ENCODE results near the gene CHIT1. TPM values are rescaled to one million over a fixed set of nuclear protein-coding genes. Genes with fewer than 3 reads are reported as not detected.

Gene CHIT1
- total RNA-seq, 2 experiments from 2014 or later: 0.15 to 0.55 TPM

DNA sequence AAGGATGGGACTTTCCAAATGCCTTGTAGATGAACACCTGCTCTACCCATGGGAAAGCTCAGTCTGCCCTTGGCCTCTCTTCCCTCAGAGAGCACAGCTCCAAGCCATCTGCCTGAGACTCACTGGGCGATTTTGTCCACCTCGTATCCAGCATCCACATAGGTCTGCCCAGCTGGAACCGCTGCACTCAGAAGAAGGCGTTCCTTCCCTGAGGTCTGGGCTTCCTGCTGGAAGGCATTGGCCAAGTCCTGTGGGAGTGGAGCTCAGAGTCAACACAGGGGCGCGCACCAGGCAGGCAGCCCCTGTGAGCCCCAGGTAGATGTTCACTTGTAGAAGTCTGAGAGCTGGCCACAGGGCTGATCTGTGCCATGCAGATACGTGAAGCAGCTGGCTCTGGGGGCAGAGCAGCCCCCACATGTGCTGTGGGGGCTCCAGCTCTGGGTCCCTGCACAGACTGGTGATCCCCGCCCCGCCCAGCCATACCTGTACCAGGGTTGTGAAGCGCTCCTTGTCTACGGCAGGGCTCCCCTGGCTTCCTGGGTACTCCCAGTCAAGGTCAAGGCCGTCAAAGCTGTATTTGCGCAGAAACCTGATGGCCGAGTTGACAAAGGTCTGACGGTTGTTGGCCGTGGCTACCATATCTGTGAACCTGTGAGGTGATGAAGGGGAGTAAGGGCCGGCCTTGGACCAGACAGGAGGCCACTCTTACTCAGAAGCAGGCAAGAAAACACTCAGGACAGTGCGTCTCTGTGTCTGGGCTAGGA lies 6.3 kb downstream of the CHIT1 start:
- POLR2A ChIA-PET: no interaction called here

DNA sequence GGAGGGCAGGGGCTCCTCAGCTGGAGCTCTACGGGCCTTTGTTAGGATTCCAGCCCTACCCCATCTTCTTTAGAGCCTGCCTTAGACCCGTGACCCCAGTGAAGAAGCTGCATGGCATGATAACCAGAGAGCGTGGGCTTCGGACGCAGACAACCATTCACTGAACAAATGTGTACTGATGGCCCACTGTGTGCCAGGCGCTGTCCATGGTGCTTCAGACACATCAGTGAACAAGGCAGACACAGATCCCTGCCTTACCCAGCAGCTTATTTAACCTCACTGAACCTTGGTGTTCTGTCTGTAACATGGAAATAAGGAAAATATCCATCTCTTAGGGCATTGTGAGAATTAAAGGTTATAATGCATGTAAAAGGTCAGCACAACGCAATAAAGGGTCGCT lies 9.5 kb downstream of the CHIT1 start:
- DNase-seq: no peak
- POLR2A ChIA-PET: no interaction called here
- Mint-ChIP-seq H3K4me3 (no peak overlapping the region), H3K4me1 (no peaks in the 10 kb centered on the region), H3K9me3 (no peaks in the 10 kb centered on the region), H3K27ac (no peak overlapping the region), H3K36me3 (ENCODE audit: low read depth) (no peaks in the 10 kb centered on the region), H3K27me3 (peaks cover 13% of the 10 kb centered on the region)
- CTCF ChIA-PET: interaction anchor here (1.5 kb wide), 1 partner anchor 47 kb away, joined by 3 read pairs; no protein-coding TSS in a partner anchor

More for the DNA sequence above, 6.3 kb downstream of the CHIT1 start:
- Mint-ChIP-seq H3K36me3 (ENCODE audit: low read depth) (no peaks in the 10 kb centered on the region), H3K4me3 (no peak overlapping the region), H3K4me1 (no peaks in the 10 kb centered on the region), H3K27ac (no peak overlapping the region), H3K27me3 (peaks cover 7% of the 10 kb centered on the region), H3K9me3 (no peaks in the 10 kb centered on the region)
- CTCF ChIA-PET: no interaction called here
- DNase-seq: no peak

DNA sequence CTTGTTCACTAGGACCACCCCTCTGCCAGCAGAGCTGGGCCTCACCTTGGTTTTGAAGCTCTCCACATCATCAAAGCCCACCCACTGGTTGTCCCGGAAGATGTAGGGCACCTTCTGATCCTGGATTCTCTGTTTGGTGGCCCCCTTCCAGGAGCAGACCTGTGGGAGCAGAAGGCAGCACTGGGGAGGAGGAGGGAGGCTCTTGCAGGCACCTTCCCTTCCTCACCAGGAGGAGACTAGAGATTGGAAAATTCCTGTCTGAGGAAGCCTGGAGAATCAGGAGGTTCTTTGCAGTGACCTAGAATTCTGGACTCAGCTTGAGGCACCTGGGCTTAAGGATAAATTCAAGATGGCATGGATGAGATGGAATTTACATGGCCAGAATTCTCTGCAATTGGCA lies 10.3 kb downstream of the CHIT1 start:
- DNase-seq: no peak
- Mint-ChIP-seq H3K27me3 (peaks cover 13% of the 10 kb centered on the region), H3K9me3 (no peaks in the 10 kb centered on the region), H3K27ac (no peak overlapping the region), H3K4me3 (no peak overlapping the region), H3K4me1 (no peaks in the 10 kb centered on the region), H3K36me3 (ENCODE audit: low read depth) (no peaks in the 10 kb centered on the region)
- ChIA-PET CTCF (interaction anchor here (1.5 to 5.9 kb wide), 2 partner anchors 48 to 178 kb away, joined by 3 to 105 read pairs; no protein-coding TSS in a partner anchor), POLR2A (no interaction called here)

DNA sequence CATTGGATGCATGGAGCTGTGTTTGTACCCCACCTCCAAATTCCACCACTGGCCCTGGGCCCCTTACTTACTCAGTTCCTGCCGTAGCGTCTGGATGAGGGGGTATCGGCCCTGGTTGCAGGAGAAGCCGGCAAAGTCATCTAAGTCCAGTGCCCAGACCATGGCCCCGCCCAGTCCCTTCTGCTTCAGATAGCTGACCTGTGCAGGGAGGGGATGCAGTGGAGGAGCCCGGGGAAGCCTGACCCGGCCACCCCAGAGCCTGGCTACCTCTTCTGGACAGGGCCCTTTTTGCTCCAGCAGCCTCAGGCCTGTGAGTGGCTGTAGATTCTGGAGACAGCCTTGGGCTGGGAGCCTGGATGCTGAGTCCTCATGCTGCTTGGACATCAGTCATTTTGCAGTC lies 11.8 kb downstream of the CHIT1 start:
- Mint-ChIP-seq H3K27me3 (peaks cover 16% of the 10 kb centered on the region), H3K9me3 (no peaks in the 10 kb centered on the region), H3K4me3 (no peak overlapping the region), H3K4me1 (no peaks in the 10 kb centered on the region), H3K27ac (no peak overlapping the region), H3K36me3 (ENCODE audit: low read depth) (no peaks in the 10 kb centered on the region)
- POLR2A ChIA-PET: interaction anchor here (1.1 kb wide), 1 partner anchor 22 kb away, joined by 3 read pairs; no protein-coding TSS in a partner anchor
- no peak for DNase-seq
- CTCF ChIA-PET: interaction anchor here (2.8 to 5.9 kb wide), 3 partner anchors 50 to 177 kb away, joined by 9 to 105 read pairs (median 26); no protein-coding TSS in a partner anchor

DNA sequence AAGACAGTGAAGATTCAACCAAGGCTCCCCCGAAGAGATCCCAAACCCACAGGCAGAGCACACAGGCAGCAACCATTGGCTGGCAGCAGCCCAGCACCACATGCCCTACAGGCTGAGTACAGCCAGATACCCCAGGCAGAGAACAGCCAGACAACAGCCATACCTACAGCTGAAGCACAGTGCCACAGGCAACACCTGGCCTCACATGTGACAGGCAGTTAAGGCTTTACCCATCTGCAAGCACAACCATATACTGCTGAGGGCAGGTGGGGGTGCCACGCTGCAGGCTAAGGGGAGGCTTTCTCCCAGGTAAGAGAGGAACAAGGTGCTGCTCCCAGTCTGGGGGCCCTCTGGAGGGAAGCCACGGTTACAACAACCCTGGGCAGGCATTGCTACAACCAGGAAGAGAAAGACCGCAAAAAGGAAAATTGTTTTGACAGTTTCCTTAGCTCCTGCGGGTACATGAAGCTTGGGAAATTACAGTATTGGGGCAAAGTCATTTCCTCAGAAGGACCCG lies 12.3 kb downstream of the CHIT1 start:
- peaks cover 16% of the 10 kb centered on the region for H3K27me3 Mint-ChIP-seq
- POLR2A ChIA-PET: interaction anchor here (1.1 kb wide), 1 partner anchor 22 kb away, joined by 3 read pairs; no protein-coding TSS in a partner anchor

DNA sequence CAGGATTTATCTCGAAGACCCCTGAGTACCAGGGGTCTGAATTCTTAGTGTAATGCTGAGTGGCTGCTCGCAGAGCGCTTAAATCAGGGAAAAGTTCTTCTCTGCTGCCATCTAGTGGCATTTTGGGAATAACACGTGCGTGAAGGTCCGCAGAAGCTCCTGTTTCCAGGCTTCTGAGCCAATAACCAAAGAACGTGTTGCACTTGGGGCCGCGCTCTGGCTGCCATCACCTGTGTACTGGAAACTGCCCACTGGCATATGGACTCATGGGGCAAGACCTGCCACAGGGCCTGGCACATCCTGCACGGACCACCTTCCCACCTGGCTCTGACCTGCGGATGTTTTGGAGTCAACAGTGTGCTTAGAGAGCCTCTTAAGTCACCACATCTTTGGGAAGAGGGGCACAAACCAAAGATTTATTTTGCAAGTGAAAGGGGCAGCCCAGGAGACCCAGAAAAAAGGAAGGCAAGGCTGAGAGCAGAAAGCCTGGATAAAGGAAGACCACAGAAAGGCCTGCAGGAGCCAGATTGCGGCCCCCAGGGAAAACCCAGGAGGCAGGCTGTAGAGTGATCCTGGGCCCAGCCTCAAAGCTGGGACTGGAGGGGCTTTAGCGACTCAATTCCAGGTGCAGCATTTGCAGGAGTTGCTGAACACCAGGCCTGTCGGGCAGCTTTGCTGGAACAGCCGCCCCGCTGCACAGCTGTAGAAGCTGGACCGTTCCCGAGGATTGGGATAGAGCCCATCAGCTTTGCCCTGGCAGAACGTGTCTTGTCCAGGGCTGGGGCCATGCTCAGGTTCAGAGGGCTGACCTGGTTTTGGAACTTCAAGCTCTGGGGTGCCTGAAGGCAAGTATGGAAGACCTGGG lies 13.0 kb downstream of the CHIT1 start:
- peak; percentile 55 for DNase-seq
- CTCF ChIA-PET: interaction anchor here (0.6 to 5.9 kb wide), 24 partner anchors 9 to 946 kb away, joined by 3 to 105 read pairs (median 4); partner anchors contain the start of genes CHI3L1 and MYOG
- H3K9me3 Mint-ChIP-seq: no peaks in the 10 kb centered on the region
- H3K4me1 Mint-ChIP-seq: no peaks in the 10 kb centered on the region
- H3K27me3 Mint-ChIP-seq: peaks cover 16% of the 10 kb centered on the region
- H3K4me3 Mint-ChIP-seq: no peak overlapping the region
- no peak overlapping the region for H3K27ac Mint-ChIP-seq
- no peaks in the 10 kb centered on the region for H3K36me3 Mint-ChIP-seq (ENCODE audit: low read depth)
- POLR2A ChIA-PET: interaction anchor here (1.1 kb wide), 2 partner anchors 21 to 175 kb away, joined by 3 to 4 read pairs; no protein-coding TSS in a partner anchor

More for the DNA sequence above, 12.3 kb downstream of the CHIT1 start:
- no peaks in the 10 kb centered on the region for H3K9me3 Mint-ChIP-seq
- no peak for DNase-seq
- H3K36me3 Mint-ChIP-seq (ENCODE audit: low read depth): no peaks in the 10 kb centered on the region
- H3K4me3 Mint-ChIP-seq: no peak overlapping the region
- no peak overlapping the region for H3K27ac Mint-ChIP-seq
- CTCF ChIA-PET: interaction anchor here (1.0 to 5.9 kb wide), 9 partner anchors 15 to 189 kb away, joined by 3 to 105 read pairs (median 7); partner anchors contain the start of gene MYOG
- H3K4me1 Mint-ChIP-seq: no peaks in the 10 kb centered on the region

DNA sequence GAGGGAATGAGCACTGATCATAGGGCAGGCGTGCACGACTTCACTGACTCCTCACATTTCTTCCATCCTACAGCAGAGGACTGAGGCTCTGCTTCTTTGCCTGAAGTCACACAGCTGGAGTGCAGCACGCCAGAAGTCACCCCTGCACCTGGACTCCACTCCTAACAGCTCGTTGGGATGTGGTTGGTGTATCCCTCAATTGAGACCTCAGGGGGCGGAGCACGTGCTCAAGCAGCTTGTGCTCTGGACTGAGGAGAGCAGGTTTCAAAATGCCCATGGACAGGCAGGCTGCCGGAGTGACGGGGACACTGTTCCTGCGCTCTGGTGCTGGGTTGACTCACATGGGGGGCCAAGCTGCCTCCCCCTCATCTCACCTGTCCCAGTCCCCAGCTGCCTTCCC lies 13.9 kb downstream of the CHIT1 start:
- no peak overlapping the region for H3K27ac Mint-ChIP-seq

DNA sequence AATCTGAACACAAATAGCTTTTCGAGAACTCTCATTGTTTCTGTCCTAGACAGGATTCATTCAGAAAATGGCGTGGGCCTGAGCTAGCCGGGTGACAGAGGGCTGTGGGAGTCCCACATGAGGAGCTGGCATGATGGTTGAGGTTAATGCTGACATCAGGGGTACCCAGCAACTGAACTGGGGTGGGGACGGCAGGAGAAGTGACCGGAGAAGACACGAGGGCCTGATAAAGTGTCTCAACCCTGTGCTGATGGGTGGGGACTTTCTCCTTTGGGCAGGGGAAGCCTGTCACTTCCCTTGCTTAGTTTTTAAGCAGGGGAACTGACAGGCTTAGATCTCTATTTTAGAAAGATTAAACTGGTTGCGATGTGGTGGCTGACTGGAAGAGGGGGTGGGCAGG lies 14.6 kb downstream of the CHIT1 start:
- Mint-ChIP-seq H3K27me3 (peaks cover 17% of the 10 kb centered on the region), H3K9me3 (no peaks in the 10 kb centered on the region), H3K36me3 (ENCODE audit: low read depth) (no peaks in the 10 kb centered on the region), H3K4me1 (no peaks in the 10 kb centered on the region), H3K27ac (no peak overlapping the region), H3K4me3 (no peak overlapping the region)
- POLR2A ChIA-PET: interaction anchor here (0.6 kb wide), 1 partner anchor 779 kb away, joined by 3 read pairs; no protein-coding TSS in a partner anchor
- CTCF ChIA-PET: interaction anchor here (0.6 to 5.9 kb wide), 7 partner anchors 11 to 292 kb away, joined by 3 to 105 read pairs (median 7); no protein-coding TSS in a partner anchor
- DNase-seq: no peak

More for the DNA sequence above, 13.9 kb downstream of the CHIT1 start:
- H3K36me3 Mint-ChIP-seq (ENCODE audit: low read depth): no peaks in the 10 kb centered on the region
- no peak overlapping the region for H3K4me3 Mint-ChIP-seq
- no peaks in the 10 kb centered on the region for H3K9me3 Mint-ChIP-seq
- CTCF ChIA-PET: interaction anchor here (0.9 to 5.9 kb wide), 22 partner anchors 8 to 291 kb away, joined by 3 to 105 read pairs (median 5); partner anchors contain the start of gene MYOG
- DNase-seq: no peak
- no peaks in the 10 kb centered on the region for H3K4me1 Mint-ChIP-seq
- peaks cover 18% of the 10 kb centered on the region for H3K27me3 Mint-ChIP-seq
- POLR2A ChIA-PET: interaction anchor here (1.1 kb wide), 1 partner anchor 174 kb away, joined by 4 read pairs; no protein-coding TSS in a partner anchor

DNA sequence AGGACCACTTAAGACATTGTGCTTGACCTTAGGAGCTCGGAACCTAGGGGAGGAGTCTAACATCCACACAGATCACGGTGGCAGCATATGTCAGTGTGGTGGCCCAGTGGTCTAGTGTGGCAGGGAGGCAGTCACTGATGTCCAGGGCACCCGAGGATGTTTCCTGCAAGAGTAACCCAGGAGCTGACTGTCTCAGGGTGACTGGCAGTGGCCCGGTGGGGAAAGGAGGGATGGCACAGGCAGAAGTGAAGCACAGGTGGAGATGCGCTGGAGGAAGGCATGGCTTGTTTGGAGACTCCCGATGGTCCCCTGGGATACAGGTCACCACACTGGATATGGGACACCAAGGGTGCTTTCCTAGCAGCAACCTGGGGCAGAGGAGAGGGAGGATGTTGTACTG lies 16.3 kb downstream of the CHIT1 start:
- POLR2A ChIA-PET: no interaction called here
- Mint-ChIP-seq H3K9me3 (no peaks in the 10 kb centered on the region), H3K36me3 (ENCODE audit: low read depth) (no peaks in the 10 kb centered on the region), H3K4me3 (no peak overlapping the region), H3K27ac (no peak overlapping the region), H3K4me1 (no peaks in the 10 kb centered on the region), H3K27me3 (peaks cover 17% of the 10 kb centered on the region)
- DNase-seq: no peak
- CTCF ChIA-PET: no interaction called here

DNA sequence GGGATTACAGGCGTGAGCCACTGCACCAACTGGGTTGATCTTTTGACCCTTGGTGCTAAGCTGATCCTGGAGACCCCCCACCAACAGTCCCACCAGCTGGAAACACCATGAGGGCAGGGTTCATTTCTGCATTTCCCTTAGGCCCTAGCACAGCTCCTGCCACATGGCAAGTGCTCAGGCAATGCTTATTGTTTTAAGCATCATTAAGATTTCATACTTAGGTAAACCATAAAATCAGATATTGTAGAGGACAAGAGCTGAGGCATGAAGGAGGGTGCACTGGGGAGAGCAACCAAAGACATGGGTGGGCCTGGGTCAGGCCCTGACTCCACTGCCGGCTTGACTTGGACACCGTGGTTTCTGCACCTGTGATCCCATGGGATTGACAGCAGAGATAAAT lies 17.7 kb downstream of the CHIT1 start:
- no peak overlapping the region for H3K27ac Mint-ChIP-seq
- no peak for DNase-seq
- H3K4me1 Mint-ChIP-seq: peaks cover 1% of the 10 kb centered on the region
- CTCF ChIA-PET: interaction anchor here (1.2 to 1.4 kb wide), 2 partner anchors 40 to 172 kb away, joined by 4 to 5 read pairs; no protein-coding TSS in a partner anchor
- no peaks in the 10 kb centered on the region for H3K36me3 Mint-ChIP-seq (ENCODE audit: low read depth)
- H3K27me3 Mint-ChIP-seq: peaks cover 19% of the 10 kb centered on the region
- POLR2A ChIA-PET: no interaction called here
- H3K9me3 Mint-ChIP-seq: no peaks in the 10 kb centered on the region
- no peak overlapping the region for H3K4me3 Mint-ChIP-seq

DNA sequence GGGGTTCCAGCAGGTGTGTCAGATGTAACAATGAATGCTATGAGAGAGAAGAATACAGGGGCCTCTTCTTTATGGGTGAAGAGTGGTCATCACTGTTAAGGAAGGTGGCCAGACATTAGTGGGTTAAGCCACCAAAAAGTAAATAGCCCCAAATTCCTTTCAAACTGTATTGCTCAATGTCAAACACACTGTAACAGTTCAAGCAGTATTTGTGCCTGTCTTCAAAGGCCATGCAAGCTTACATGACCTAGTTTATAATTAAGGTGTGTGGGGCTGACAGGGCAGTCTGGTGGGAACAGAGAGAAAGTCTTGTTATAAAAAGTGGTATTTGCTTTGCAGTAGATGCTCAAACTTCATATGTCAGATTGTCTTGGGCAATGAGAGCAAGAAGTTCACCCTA lies 18.5 kb downstream of the CHIT1 start:
- ChIA-PET POLR2A (no interaction called here), CTCF (interaction anchor here (1.2 to 1.4 kb wide), 2 partner anchors 39 to 172 kb away, joined by 4 to 5 read pairs; no protein-coding TSS in a partner anchor)
- Mint-ChIP-seq H3K27me3 (peaks cover 15% of the 10 kb centered on the region), H3K9me3 (no peaks in the 10 kb centered on the region), H3K4me1 (peaks cover 1% of the 10 kb centered on the region), H3K27ac (no peak overlapping the region), H3K36me3 (ENCODE audit: low read depth) (no peaks in the 10 kb centered on the region), H3K4me3 (no peak overlapping the region)
- no peak for DNase-seq

DNA sequence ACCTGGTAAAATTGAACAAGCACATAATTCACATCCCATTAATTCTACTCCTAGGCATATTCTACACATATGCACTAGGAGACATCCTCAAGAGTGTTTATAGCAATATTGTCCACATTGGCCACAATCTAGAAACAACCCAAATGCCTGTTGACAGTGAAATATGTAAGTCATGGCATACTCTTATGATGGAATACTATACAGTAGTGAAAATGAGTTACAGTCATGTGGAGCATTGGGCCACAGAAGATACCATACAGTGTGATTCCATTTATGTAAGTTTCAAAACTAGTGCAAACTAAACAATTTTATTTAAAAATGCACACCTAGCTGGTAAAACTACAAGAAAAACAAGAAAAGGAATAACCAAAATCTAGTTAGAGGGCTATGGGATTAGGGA lies 19.1 kb downstream of the CHIT1 start:
- Mint-ChIP-seq H3K4me3 (no peak overlapping the region), H3K36me3 (ENCODE audit: low read depth) (no peaks in the 10 kb centered on the region), H3K27me3 (peaks cover 15% of the 10 kb centered on the region), H3K4me1 (peaks cover 1% of the 10 kb centered on the region), H3K27ac (no peak overlapping the region), H3K9me3 (no peaks in the 10 kb centered on the region)
- CTCF ChIA-PET: interaction anchor here (1.4 kb wide), 1 partner anchor 171 kb away, joined by 5 read pairs; no protein-coding TSS in a partner anchor
- no peak for DNase-seq
- POLR2A ChIA-PET: no interaction called here
